Measurements from ENCODE around the gene ZSWIM7. TPM values are rescaled to one million over a fixed set of nuclear protein-coding genes. Genes with fewer than 3 reads are reported as not detected.

Gene ZSWIM7
- total and polyA plus RNA-seq, 2 experiments from 2014 or later: 16.3 to 50.4 TPM

GRCh38 chr17:16025202-16025601, 25.7 kb upstream of the ZSWIM7 start:
- Mint-ChIP-seq H3K4me1 (peaks cover 4% of the 10 kb centered on the region; the same call in 1 of the 3 replicates), H3K27ac (no peak overlapping the region), H3K9me3 (no peaks in the 10 kb centered on the region), H3K4me3 (no peak overlapping the region), H3K36me3 (ENCODE audit: low read depth) (peaks cover 89% of the 10 kb centered on the region), H3K27me3 (ENCODE audit: insufficient read depth, low read depth, poor library complexity) (peaks cover 9% of the 10 kb centered on the region)
- peaks cover 22% of the 10 kb centered on the region for H4K20me1 ChIP-seq (replicated peaks; ENCODE audit: insufficient read depth)
- no peak for DNase-seq (ENCODE audit: low spot score)
- H3K4me3 ChIP-seq: no peak overlapping the region
- ATAC-seq: no peak
- H2AFZ ChIP-seq: no peak overlapping the region
- no peak overlapping the region for H3K27ac ChIP-seq (ENCODE audit: low read depth)
- H3K27me3 ChIP-seq (ENCODE audit: insufficient read depth): no peaks in the 10 kb centered on the region
- peaks cover 55% of the 10 kb centered on the region for H3K36me3 ChIP-seq (ENCODE audit: insufficient read depth)
- no peaks in the 10 kb centered on the region for H3K9me2 ChIP-seq (ENCODE audit: insufficient read depth)
- no peak for TF ChIP-seq CTCF (conservative IDR thresholded peaks at IDR 0.05; ENCODE audit: low read depth in 2 of 2)
- TF ChIP-seq CREB1 (CRISPR knock-in tag; IDR thresholded peaks at IDR 0.05; ENCODE audit: low read depth): no peak
- TF ChIP-seq ZNF331 (CRISPR knock-in tag; IDR thresholded peaks at IDR 0.05; ENCODE audit: low read depth): no peak
- TF ChIP-seq ZNF462 (CRISPR knock-in tag; IDR thresholded peaks at IDR 0.05): no peak
- no peak for TF ChIP-seq NANOG (IDR thresholded peaks at IDR 0.05; ENCODE audit: borderline replicate concordance)
- TF ChIP-seq EZH2phosphoT487 (IDR thresholded peaks at IDR 0.05; ENCODE audit: unreplicated experiment): no peak
- no peak for TF ChIP-seq REST (IDR thresholded peaks at IDR 0.05; ENCODE audit: unreplicated experiment)
- TF ChIP-seq POLR2AphosphoS5 (IDR thresholded peaks at IDR 0.05; ENCODE audit: low read depth): no peak
- no peaks in the 10 kb centered on the region for H3F3A ChIP-seq (replicated peaks; ENCODE audit: low read depth)
- peaks cover 28% of the 10 kb centered on the region for H3K79me2 ChIP-seq (replicated peaks; ENCODE audit: insufficient read depth)
- H3K4me2 ChIP-seq: no peak overlapping the region
- no peaks in the 10 kb centered on the region for H3K4me1 ChIP-seq (ENCODE audit: insufficient read depth)
